Left forelimb (tissue), 1 donor: Measurements from ENCODE around the gene RGS9BP.
A peak's percentile ranks its signal among the peaks of the same experiment; 100 is the strongest.
"Not testable (repeated sequence)": the region's sequence is repeated elsewhere in the genome, so short reads cannot be mapped to it uniquely, and the experiment has no call there.

Source experiments
- DNase-seq: peaks from one replicate; pipeline ENCODE4 v3.0.0-alpha.2; 2018; ENCODE audit warnings: low spot score

RGS9BP gene

DNA sequence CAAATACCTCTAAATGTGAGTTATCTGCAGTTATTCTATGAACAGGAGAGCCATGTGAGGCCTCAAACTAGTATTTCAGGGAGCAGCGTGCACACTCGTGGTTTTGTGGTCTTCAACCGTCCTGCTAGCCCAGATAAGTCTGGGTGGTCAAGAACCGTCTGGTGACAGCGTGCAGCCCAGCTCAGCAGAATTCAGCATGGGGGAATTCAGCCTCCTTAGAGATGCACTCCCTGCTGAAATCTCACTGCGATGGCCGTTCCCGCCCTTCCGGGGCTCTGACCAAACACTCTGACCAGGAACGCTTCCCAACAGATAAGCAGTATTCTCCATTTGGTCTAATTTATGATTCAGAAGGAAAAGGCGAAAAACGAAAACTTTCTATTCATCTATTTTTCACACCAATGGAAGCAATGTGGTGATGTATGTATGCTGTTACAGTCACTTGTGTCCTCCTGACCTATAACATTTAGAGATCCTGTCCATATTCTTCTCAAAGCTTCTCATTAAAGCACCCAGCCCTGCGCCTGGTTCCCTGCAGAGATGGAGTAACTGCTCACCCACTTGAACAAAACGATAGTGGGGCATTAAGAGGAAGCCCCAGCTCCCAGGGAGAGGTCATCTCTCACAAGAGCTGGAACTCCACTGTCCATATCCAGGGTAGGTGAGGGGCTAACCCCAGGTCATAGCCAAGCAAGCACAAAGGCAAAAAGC lies 3.6 kb upstream of the RGS9BP start:
- DNase-seq = no peak

DNA sequence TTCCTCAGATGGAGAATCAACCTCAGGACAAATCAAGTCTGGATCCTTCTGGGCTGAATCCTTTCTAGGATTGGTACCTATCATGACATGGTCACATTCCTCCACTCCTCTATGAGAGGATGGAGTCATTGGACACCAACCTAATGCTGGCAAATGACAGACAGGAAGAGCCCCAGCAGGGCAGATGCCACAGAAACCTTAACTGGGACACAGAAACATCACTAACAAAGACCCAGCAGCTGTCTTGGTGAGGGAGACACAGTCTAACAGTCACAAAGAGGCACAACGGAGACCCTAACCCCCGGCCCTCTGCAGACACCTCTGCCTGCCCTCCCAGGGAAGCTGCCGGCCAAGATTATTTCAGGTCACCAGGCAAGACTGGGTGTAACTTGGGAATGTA lies 2.8 kb upstream of the RGS9BP start:
- DNase-seq = no peak

DNA sequence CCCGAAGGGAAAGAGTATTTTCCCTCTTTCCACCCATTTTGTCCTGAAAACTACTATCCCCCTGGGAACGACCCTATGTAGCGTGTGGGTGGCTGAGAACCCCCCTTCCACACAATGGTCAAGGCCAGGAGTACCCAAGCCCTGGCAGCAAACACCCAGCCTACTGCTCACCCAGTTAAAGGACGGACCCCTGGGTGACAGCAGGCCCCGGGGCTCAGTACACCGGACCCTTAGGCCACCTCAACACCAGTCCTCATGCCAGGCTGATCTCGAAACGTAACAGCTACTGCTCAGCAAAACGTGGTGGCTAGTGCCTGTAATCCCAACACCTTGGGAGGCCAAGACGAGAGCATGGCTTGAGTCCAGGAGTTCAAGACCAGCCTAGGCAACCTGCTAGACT lies 2.1 kb upstream of the RGS9BP start:
- no peak for DNase-seq

DNA sequence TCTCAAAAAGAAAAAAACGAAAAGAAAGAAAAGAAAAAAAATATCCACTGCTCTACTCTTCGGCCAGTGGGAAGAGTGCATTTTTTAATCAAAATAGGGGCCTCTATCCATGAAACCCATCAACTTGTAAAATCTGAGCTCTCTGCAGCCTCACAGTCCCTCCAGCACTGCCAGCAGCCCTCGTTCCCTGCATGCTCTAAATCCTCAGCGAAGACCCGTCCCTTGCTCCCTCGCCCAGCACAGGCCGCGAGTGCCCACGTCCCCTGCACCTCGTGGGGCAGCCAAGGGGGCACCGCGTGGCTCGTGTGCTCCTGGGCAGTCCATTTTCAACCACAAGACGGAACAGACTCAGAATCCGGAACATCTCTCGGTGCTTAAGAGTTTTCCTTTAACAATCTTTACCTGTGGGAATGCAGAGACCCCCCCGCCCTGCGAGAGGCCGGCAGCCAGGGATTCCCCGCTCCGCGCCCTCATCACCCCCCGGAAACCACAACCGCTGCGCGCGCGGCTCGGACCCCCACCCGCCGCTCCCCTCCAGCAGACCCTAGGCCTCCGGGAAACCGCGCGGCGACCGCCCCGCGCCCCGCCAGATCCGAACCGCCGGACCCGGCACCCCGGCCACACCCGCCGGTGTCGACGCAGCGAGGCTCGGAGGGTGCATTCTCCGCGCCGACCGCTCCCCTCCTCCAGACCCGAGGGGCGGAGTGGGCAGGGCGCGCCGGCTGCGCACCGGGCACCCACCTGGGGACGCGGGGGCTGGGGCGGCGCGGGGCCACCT lies 1.3 kb upstream of the RGS9BP start:
- no peak for DNase-seq

DNA sequence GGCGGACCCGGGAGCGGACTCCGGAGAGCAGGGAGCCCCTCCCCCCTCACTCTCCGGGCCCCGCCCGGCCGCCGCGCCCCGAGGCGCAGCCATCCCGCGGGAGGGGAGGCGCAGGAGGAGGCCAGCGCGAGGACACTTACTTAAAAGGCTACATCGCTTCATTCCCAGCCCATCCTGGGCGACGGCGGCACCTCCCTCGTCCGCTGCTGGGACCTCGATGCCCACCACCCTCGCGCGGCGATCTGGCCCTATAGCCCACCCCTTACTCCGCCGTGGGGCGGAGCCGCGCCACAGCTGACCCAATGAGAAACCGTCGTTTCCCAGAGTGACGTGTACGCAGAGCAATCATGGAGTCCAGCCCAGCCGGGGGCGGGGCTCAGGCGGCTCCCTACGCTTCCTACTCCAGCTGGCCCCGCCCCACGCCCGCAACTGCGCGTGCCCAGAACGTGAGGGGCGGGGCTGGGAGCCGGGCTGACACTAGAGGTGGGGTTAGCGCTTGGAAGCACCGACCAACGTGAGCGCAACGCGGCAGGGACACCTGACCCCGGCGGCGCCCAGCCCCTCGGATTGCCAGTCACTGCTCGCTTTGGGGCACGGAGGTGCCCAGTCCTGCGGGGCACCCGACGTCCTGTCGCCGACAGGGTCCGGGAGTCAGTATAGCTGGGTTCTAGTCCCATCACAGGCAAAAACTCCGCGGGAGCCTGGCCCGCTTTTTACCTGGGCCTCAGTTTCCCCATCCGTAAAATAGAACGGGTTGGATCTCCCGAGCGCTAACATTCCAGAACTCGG lies 523 bp upstream of the RGS9BP start, which contains the start of gene ANKRD27:
ANKRD27 (minus strand) TSS at position 250 of the 789 bp plus-strand sequence. CDS start 16,165 bp downstream, outside the sequence.
- DNase-seq = peak; percentile 98

DNA sequence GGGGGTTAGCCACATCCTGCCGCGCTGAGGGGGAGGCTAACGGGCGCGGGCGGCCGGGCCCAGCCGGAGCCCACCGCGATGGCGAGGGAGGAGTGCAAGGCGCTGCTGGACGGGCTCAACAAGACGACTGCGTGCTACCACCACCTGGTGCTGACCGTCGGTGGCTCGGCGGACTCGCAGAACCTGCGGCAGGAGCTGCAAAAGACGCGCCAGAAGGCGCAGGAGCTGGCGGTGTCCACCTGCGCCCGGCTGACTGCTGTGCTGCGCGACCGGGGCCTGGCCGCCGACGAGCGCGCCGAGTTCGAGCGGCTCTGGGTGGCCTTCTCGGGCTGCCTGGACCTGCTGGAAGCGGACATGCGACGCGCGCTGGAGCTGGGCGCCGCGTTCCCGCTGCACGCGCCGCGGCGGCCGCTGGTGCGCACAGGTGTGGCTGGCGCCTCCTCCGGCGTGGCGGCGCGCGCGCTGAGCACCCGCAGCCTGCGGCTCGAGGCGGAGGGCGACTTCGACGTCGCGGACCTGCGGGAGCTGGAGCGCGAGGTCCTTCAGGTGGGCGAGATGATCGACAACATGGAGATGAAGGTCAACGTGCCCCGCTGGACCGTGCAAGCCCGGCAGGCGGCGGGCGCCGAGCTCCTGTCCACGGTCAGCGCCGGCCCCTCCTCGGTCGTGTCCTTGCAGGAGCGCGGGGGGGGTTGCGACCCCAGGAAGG lies 692 bp downstream of the RGS9BP start:
- no peak for DNase-seq

DNA sequence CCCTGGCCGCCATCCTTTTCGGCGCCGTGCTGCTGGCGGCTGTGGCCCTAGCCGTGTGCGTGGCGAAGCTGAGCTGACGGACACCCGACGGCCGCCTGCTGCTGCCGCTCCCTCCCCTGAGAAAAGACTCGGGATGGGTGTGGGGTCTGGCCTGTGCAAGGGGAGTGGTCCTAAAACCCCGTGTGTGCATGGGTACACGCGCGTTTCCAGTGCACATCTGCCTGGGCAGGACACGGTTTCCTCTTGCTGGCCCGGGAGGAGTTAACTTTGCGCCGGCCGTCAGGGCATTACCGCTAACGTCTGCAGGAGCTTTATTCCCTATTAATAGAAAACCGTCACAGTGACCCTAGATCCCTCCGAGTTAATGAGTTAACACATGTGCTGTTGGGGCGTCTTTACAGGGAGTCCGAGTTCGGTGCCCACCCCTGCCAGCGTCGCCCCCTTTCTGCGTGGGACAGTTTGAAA lies 1.3 kb downstream of the RGS9BP start:
- DNase-seq = no peak

DNA sequence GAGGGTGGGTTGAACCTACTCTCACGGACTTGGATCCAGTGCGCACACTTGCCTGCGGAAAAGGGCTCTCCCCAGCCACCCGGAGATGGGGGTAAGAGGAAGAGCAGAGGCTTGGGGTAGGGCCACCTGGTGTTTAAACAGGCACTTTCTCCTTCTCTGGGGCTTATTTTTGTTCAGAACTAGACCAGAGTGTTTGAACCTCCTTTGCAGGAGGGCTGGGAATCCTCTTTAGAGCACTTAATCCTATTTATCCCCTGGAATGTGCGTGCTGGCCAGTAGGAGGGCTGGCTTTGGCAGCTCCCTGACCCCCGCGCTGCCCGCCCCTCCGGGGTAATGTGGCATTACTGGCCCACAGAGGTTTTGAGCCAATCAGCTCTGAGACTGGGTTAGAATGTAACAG lies 2.0 kb downstream of the RGS9BP start:
- no peak for DNase-seq

DNA sequence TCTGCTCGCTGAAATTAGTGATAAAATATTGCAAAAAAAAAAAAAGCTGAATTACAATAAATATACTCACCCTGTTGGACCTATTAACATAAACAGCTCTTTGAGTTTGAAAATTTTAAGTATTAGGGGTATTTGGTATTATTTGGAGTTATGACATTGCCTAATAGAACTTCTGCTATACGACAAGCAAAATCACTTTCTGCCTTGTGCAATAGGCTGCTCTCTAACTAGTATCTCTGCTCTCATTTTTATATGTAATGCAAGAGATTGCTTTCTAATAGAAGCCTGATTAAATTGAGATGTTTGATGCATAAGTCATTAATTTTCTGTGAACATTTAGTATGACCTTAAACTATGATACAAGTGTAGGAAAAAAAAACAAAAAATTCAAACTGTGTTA lies 5.3 kb downstream of the RGS9BP start:
- no peak for DNase-seq

DNA sequence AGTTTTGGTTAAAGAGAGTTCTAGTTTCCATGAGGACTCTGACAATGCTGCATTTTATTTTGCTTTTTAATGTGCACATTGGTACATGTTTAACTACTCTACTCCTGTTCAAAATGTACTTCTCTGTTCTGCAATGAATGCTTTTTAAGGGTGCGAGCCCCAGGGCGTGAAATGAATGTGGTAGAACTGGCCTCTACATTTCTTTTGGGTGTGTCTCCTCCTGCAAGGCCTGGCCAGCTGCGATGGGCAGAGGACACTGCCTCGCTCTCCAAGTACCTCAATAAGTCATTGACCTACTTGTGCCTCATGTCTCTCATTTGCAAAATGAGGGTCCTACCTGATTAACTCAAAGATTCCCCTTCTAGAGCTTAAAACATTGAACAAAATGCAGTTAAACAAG lies 6.7 kb downstream of the RGS9BP start:
- DNase-seq = no peak

DNA sequence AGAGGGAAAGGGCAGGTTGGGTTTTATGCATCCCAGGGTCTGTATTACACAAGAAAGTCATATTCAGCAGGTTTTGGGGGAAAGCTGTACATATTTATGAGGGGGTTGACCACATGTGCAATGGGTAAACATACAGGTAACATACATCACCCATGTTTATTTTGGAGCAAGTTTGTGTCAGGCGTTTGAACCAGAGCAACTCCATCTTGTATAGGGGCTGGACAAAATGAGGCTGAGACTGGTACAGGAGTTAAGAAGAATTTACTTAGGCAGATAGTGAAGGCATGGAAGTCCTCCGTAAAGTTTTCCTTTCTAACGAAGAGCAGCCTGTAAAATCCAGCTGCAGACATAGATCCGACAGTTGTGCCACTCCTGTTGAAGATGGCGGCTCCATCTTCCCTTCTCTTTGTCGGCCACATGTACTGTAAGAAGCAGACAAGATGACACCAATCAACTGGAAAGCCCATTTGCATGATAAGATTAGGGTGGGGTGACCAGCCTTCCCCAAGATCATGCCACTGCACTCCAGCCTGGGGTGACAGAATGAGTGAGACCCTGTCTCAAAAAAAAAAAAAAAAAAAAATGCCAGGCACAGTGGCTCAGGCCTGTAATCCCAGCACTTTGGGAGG lies 11.3 kb downstream of the RGS9BP start:
- no peak for DNase-seq

DNA sequence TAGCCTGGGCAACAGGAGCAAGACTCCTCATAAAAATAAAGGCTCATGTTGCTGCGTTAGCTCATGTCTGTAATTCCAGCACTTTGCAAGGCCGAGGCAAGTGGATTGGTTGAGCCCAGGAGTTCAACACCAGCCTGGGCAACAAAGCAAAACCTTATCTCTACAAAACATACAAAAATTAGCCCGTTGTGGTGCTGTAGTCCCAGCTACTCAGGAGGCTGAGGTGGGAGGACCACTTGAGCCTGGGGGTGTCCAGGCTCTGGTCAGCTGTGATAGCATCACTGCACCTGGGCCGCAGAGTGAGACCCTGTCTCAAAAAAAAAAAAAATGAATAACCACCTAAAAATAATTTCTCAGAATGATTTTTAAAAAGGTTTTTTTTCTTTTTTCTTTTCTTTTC lies 12.0 kb downstream of the RGS9BP start:
- DNase-seq = no peak

DNA sequence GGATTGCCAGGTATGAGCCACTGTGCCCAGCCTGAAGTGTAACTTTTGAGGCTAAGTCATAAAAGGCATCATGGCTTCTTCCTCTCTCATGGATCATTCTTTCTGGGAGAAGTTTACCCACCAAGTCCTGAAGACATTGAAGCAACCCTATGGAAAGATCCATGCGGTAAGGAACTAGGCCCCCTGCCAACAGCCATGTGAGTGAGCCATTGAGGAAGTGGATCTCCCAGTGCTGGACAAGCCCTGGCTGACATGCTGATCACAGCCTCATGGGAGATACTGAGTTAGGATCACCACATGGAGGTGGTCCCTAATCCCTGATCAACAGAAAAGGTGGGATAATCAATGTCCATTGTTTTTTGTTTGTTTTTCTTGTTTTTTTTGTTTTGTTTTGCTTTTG lies 12.7 kb downstream of the RGS9BP start:
- no peak for DNase-seq

DNA sequence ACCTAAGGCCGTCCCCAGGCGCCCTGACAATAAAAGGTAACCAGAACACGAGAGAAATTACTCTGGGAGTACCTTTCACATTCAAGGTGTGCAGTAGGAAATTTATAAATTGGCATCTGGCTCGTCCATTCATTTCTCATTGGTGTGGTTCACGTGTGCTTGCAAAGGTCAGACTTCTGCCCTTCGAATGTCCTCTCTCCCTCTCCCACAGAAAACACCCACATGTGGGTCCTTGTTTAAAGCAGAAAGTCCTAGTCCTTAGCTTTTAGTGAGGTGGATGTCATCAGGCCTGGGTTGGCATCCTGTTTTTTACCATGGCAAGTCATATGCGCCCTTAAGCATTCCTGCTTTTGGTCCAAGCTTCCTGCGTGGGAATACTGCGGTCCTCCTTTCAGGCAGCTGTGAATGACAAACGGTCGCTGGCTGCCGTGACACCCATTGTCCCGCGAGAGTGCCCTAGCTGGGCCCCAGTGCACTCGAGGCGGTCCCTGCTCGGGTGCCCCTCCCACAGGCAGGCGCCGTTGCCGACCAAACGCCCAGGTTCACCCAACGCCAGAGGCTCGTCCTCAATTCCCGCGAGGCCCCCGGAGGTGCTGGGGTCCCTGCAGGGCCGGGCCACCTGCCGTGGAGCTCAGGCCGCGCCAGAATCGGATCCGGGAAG lies 15.8 kb downstream of the RGS9BP start, which contains the start of gene NUDT19:
NUDT19 (plus strand) TSS at position 531 of the 661 bp plus-strand sequence. CDS start 140 bp downstream, outside the sequence.
- peak; percentile 82 for DNase-seq

DNA sequence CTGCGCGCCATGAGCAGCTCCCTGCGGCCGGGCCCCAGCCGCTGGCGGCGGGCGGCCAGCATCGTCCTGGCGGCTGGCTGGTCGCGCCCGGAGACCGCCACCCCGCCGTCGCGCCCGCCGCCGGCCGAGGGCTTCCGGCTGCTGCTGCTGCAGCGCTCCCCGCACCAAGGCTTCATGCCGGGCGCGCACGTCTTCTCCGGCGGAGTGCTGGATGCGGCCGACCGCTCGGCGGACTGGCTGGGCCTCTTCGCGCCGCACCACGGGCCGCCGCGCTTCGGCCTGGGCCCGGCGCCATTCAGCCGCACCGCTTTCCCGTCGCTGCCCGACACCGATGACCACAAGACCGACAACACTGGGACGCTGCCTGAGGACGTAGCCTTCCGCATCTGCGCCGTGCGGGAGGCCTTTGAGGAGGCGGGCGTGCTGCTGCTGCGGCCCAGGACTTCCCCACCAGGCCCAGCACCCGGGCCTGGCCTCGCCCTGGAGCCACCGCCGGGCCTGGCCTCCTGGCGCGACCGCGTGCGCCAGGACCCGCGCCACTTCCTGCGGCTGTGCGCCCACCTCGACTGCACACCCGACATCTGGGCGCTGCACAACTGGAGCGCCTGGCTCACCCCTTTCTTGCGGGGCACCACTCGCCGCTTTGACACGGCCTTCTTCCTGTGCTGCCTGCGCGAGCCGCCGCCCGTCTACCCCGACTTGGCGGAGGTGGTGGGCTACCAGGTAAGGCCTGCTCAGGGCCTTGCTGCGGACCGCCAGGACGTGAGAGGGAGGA lies 16.5 kb downstream of the RGS9BP start:
- DNase-seq = peak; percentile 80

DNA sequence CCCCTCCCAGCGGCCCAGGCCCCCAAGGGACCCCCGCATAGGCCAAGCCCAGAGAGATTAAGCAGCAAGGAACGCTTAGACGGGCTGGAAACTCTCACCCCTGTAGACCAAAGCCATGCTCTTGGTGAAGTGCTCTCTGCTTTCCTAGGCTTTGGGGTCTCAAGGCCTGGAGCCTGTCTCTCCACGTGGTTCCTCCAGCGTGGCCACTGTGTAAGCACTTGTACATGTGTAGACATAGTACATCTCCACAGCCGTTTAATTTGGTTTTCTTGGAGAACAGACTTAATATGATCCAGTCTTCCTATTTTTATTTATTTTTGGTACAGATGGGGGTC lies 17.0 kb downstream of the RGS9BP start:
- no peak for DNase-seq

DNA sequence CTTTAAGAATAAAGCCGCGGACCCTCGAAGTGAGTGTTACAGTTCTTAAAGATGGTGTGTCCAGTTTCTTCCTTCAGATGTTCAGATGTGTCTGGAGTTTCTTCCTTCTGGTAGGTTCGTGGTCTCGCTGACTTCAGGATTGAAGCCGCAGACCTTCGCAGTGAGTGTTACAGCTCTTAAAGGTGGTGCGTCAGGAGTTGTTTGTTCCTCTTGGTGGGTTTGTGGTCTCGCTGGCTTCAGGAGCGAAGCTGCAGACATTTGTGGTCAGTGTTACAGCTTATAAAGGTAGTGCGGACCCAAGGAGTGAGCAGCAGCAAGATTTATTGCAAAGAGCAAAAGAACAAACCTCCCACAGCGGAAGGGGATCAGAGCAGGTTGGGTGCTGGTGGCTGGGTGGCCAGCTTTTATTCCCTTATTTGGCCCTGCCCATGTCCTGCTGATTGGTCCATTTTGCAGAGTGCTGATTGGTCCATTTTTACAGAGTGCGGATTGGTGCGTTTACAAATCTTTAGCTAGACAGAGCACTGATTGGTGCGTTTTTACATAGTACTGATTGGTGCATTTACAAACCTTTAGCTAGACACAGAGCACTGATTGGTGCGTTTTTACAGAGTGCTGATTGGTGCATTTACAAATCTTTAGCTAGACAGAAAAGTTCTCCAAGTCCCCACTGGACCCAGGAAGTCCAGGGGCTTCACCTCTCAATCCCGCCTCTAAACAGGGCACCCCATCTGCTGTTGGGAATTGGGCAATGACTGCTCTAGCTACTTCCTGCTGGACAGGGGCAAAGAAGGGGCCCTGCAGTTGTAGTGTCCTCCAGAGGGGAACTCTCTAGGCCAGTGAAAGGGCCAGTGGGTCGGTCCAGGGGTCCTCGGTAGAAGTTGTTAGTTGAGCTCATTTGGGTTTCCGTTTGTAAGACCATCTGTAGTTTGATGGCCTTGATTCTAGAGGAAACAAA lies 17.8 kb downstream of the RGS9BP start:
- not testable (repeated sequence) for DNase-seq

DNA sequence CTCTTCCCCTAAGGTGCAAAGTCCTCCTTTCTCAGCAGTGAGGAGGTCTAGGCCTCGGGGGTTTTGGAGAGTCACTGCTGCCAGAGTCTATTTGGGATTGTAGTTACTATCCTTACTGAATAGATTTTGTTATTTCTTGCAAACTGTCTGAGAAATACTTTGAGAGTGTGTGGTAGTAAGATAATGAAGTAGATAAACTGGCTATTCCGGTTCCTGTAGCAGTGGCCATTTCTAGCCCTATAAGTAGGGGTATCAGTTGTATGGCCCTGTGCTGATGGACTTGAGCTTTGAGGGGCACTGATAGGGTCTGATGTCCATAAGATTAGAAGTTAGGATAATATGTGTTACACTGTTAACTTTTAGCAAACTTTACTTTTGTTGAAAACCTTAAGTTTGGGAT lies 18.7 kb downstream of the RGS9BP start:
- DNase-seq = not testable (repeated sequence)

DNA sequence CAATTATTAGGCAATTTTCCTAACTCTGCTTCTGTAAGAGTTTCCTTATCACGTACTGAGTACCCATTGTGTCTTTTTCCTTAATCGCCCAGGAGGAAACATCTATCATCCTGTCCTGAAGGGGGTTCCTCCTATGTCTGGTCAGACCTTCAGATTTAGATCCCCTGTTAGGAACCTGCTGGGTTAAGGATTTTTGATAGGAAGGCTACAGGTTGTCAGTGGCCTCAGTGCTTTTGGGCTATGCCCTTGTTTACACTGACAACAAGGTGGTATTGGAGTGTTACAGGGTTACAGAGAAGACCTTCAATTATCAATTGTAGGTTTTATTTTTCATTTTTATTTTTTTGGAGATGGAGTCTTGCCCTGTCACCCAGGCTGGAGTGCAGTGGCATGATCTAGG lies 19.2 kb downstream of the RGS9BP start:
- not testable (repeated sequence) for DNase-seq
